B cell (primary cell): Measurements from ENCODE around the gene USP20. TPM values are rescaled to one million over a fixed set of nuclear protein-coding genes. Genes with fewer than 3 reads are reported as not detected.

Experiments
- ATAC-seq: fragments of 200-7000 bp; cut with Tn5 transposase; one replicate; pipeline ENCODE4 v1.10.0; 2021; ENCODE audit warnings: low read depth, mild to moderate bottlenecking, moderate number of reproducible peaks, moderate library complexity
- CTCF ChIA-PET: fragments of 350-600 bp; sonication (Branson Sonifier 250); formaldehyde crosslinking; loops from one replicate; lab custom pipeline; 2021; ENCODE audit warnings: antibody characterized with exemption, inconsistent platforms; lab: Charles Lee
- POLR2A ChIA-PET: fragments of 350-600 bp; sonication (Branson Sonifier 250); formaldehyde crosslinking; loops from one replicate; lab custom pipeline; 2021; ENCODE audit warnings: antibody characterized with exemption; lab: Charles Lee
- DNase-seq: peaks from one replicate; pipeline ENCODE4 v3.0.0; 2013
- H2AFZ ChIP-seq: 2 replicates; pipeline ENCODE4 v1.6.1; 2012; ENCODE audit warnings: mild to moderate bottlenecking, low read depth, low read length; ENCODE audit not compliant: insufficient read depth, poor library complexity, severe bottlenecking
- H3K27ac ChIP-seq, 2 donors: 1 replicate in 1 of 2; 2 replicates in 1 of 2; pipeline ENCODE4 v1.5.1; 2012 to 2013; ENCODE audit warnings: low read length in 2 of 2, mild to moderate bottlenecking in 2 of 2, moderate library complexity in 1 of 2
- H3K27me3 ChIP-seq, 4 experiments: fragments of 200-600 bp in 1 of 4; sonication (generic) in 1 of 4; replicated peaks in 1 of 4; 1 replicate in 2 of 4; 2 replicates in 2 of 4; pipeline versions ENCODE4 v1.6.1 to v1.7.0; 2013 to 2016; ENCODE audit warnings: low read length in 3 of 4, mild to moderate bottlenecking in 2 of 4, mixed read lengths in 1 of 4, moderate library complexity in 1 of 4; ENCODE audit not compliant: insufficient read depth in 4 of 4, control insufficient read depth in 3 of 4; ENCODE audit errors: control extremely low read depth in 1 of 4
- H3K36me3 ChIP-seq, 2 experiments: replicated peaks in 1 of 2; 1 replicate in 1 of 2; 2 replicates in 1 of 2; pipeline versions ENCODE4 v1.6.1 to v1.7.1; 2013; ENCODE audit warnings: low read length in 1 of 2; ENCODE audit not compliant: insufficient read depth in 2 of 2, control insufficient read depth in 1 of 2; ENCODE audit errors: control extremely low read depth in 1 of 2, extremely low read depth in 1 of 2
- H3K4me1 ChIP-seq, 2 donors: fragments of 200-600 bp in 1 of 2; sonication (generic) in 1 of 2; 1 replicate in 1 of 2; 2 replicates in 1 of 2; pipeline versions ENCODE4 v1.5.1 to v1.6.1; 2013 to 2017; ENCODE audit warnings: low read length in 2 of 2; ENCODE audit not compliant: control insufficient read depth in 2 of 2, insufficient read depth in 2 of 2
- H3K4me2 ChIP-seq: replicated peaks from 2 replicates; pipeline ENCODE3; 2012; ENCODE audit warnings: mild to moderate bottlenecking, low read depth, low read length; ENCODE audit not compliant: poor library complexity, severe bottlenecking
- H3K4me3 ChIP-seq, 5 experiments: fragments of 200-600 bp in 1 of 5; sonication (generic) in 1 of 5; 1 replicate in 3 of 5; 2 replicates in 2 of 5; pipeline versions ENCODE4 v1.5.1 to v1.7.0; 2011 to 2016; ENCODE audit warnings: low read length in 4 of 5, mild to moderate bottlenecking in 4 of 5, low read depth in 2 of 5, control low read depth in 1 of 5, moderate library complexity in 1 of 5; ENCODE audit not compliant: insufficient read depth in 1 of 5; ENCODE audit errors: control extremely low read depth in 1 of 5, extremely low read depth in 1 of 5
- H3K79me2 ChIP-seq: fragments of 200-600 bp; sonication (generic); one replicate; pipeline ENCODE4 v1.6.0; 2016; ENCODE audit warnings: low read length; ENCODE audit not compliant: control insufficient read depth, insufficient read depth
- H3K9ac ChIP-seq: fragments of 200-600 bp; sonication (generic); 2 replicates; pipeline ENCODE4 v1.6.1; 2017; ENCODE audit warnings: mild to moderate bottlenecking, low read length, moderate library complexity
- H3K9me3 ChIP-seq, 3 donors: one replicate each; pipeline versions ENCODE4 v1.6.1 to v1.7.1; 2013; ENCODE audit warnings: low read length in 2 of 3; ENCODE audit not compliant: control insufficient read depth in 2 of 3, insufficient read depth in 1 of 3; ENCODE audit errors: control extremely low read depth in 1 of 3
- H4K20me1 ChIP-seq: 2 replicates; pipeline ENCODE4 v1.6.0; 2012; ENCODE audit warnings: mild to moderate bottlenecking, low read length; ENCODE audit not compliant: insufficient read depth, control insufficient read depth, poor library complexity, severe bottlenecking
- H3K27ac Mint-ChIP-seq: one replicate; pipeline ENCODE4 v1.8.0; 2021; ENCODE audit warnings: mixed read lengths
- H3K27me3 Mint-ChIP-seq: one replicate; pipeline ENCODE4 v1.8.0; 2021; ENCODE audit warnings: mixed read lengths
- H3K4me1 Mint-ChIP-seq: one replicate; pipeline ENCODE4 v1.8.0; 2021; ENCODE audit warnings: mixed read lengths
- H3K4me3 Mint-ChIP-seq: one replicate; pipeline ENCODE4 v1.8.0; 2021; ENCODE audit warnings: mixed read lengths
- H3K9me3 Mint-ChIP-seq: one replicate; pipeline ENCODE4 v1.8.0; 2022; ENCODE audit warnings: mixed read lengths; ENCODE audit not compliant: insufficient read depth
- EZH2 ChIP-seq: IDR thresholded peaks from 2 replicates; pipeline ENCODE4 v1.6.1; 2012; ENCODE audit warnings: borderline replicate concordance, low read depth, mild to moderate bottlenecking, moderate library complexity, low read length; ENCODE audit not compliant: insufficient read depth, poor library complexity, severe bottlenecking
- WGBS: methylation state at CpG from one replicate; pipeline ENCODE4 v1.1.5; 2013; ENCODE audit warnings: missing lambda C conversion rate; ENCODE audit not compliant: insufficient coverage; 5-methylcytosine and 5-hydroxymethylcytosine counted together
- intact Hi-C: fragments of 100-400 bp; cut with micrococcal nuclease; formaldehyde crosslinking; loops from one replicate; pipeline ENCODE4 v1.10.0; 2022
- polyA plus RNA-seq: library from polyadenylated mRNA; depleted of rRNA; stranded (reverse); fragments of >200 nt; gene quantifications from 2 replicates; pipeline ENCODE4 v1.2.3, GENCODE V29; 2012
- total RNA-seq, 2 donors: library from RNA; stranded (reverse); fragments of 120-200 nt in 1 of 2; gene quantifications; 1 replicate in 1 of 2; 2 replicates in 1 of 2; pipeline versions ENCODE4 v1.2.3 to v1.2.4, GENCODE V29; 2013 to 2022
- TF ChIP-seq, protein P1 (sequence below): fragments of 200-600 bp; IDR thresholded peaks from one replicate; pipeline ENCODE4 v1.8.0; 2022; ENCODE audit warnings: antibody characterized with exemption, mild to moderate bottlenecking

USP20 gene
- total and polyA plus RNA-seq, 2 donors (not counting 1 experiment from before 2014, with no cell fraction given), result 49.5 to 72.6 TPM

DNA sequence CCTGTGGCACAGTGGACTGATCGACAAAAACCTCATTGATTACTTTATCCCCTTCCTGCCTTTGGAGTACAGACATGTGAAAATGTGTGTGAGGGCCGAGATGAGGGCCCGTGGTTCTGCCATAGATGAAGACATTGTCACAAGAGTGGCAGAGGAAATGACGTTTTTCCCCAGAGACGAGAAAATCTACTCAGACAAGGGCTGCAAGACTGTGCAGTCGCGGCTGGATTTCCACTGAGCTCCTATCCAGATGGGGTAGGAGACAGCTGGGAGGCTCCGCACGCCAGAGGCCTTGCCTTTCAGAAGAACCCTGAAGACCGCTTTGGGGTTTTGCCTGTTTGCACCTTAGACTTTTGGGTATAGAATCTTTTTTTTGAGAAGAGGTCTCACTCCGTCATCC lies 25.9 kb upstream of the USP20 start:
- TF ChIP-seq, protein P1, sequence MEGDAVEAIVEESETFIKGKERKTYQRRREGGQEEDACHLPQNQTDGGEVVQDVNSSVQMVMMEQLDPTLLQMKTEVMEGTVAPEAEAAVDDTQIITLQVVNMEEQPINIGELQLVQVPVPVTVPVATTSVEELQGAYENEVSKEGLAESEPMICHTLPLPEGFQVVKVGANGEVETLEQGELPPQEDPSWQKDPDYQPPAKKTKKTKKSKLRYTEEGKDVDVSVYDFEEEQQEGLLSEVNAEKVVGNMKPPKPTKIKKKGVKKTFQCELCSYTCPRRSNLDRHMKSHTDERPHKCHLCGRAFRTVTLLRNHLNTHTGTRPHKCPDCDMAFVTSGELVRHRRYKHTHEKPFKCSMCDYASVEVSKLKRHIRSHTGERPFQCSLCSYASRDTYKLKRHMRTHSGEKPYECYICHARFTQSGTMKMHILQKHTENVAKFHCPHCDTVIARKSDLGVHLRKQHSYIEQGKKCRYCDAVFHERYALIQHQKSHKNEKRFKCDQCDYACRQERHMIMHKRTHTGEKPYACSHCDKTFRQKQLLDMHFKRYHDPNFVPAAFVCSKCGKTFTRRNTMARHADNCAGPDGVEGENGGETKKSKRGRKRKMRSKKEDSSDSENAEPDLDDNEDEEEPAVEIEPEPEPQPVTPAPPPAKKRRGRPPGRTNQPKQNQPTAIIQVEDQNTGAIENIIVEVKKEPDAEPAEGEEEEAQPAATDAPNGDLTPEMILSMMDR, result no peak
- TF ChIP-seq EZH2, result no peak
- Mint-ChIP-seq H3K4me1 (peaks cover 15% of the 10 kb centered on the region), H3K4me3 (no peak overlapping the region), H3K9me3 (no peaks in the 10 kb centered on the region), H3K27me3 (no peaks in the 10 kb centered on the region), H3K27ac (no peak overlapping the region)
- Histone ChIP-seq H2AFZ (no peak overlapping the region), H3K9me3 (no peaks in the 10 kb centered on the region), H3K4me1 (peaks cover 0 to 1% of the 10 kb centered on the region in 2 donors), H3K9ac (no peak overlapping the region), H3K79me2 (peaks cover 19% of the 10 kb centered on the region), H3K4me2 (no peak overlapping the region), H3K27me3 (no peaks in the 10 kb centered on the region), H4K20me1 (peaks cover 14% of the 10 kb centered on the region), H3K27ac (no peak overlapping the region), H3K36me3 (peaks cover 0 to 42% of the 10 kb centered on the region in 2 experiments), H3K4me3 (no peak overlapping the region)
- ATAC-seq, result no peak
- ChIA-PET CTCF (interaction anchor here (0.5 to 2.0 kb wide), 3 partner anchors 26 to 678 kb away, joined by 3 to 4 read pairs (median 4); no protein-coding TSS in a partner anchor), POLR2A (no interaction called here)
- WGBS, result 65% methylated on average over 10 of the region's 11 CpGs
- intact Hi-C loops, result loop anchor here (10.0 kb wide), 1 partner anchor 695 kb away; the partner anchor contains the start of genes CRAT and PTPA
- no peak for DNase-seq

DNA sequence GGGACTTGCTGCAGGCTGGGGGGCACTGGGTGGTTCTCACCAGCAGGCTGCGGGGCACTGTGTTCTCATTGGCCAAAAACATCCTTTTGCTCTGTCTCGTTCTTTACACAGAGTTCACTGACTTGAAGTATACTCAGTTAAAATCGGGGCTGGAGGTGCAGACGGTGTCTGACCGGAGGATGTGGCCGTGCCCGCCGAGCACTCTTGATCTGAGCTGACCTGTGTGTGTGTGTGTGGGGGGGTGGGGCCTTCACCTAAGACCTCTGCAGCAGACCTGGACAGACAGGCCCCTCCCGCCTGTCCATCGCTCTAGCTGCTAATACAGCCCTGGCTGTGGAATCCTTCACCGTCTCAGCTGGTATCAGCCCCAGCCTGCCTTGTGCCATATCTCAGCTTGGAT lies 25.1 kb upstream of the USP20 start:
- TF ChIP-seq, protein P1, result no peak
- TF ChIP-seq EZH2, result no peak
- CTCF ChIA-PET, result interaction anchor here (1.1 to 2.0 kb wide), 3 partner anchors 26 to 678 kb away, joined by 3 to 4 read pairs (median 3); no protein-coding TSS in a partner anchor

More for the DNA sequence above, 25.1 kb upstream of the USP20 start:
- intact Hi-C loops, result no loop called here
- Histone ChIP-seq H3K4me1 (no peaks in the 10 kb centered on the region), H4K20me1 (peaks cover 14% of the 10 kb centered on the region), H3K4me2 (no peak overlapping the region), H3K36me3 (peaks cover 0 to 48% of the 10 kb centered on the region in 2 experiments), H3K9me3 (no peaks in the 10 kb centered on the region), H3K27me3 (no peaks in the 10 kb centered on the region), H3K27ac (no peak overlapping the region), H3K4me3 (no peak overlapping the region), H3K79me2 (peaks cover 23% of the 10 kb centered on the region), H2AFZ (no peak overlapping the region), H3K9ac (no peak overlapping the region)
- Mint-ChIP-seq H3K4me3 (no peak overlapping the region), H3K9me3 (no peaks in the 10 kb centered on the region), H3K27ac (no peak overlapping the region), H3K27me3 (no peaks in the 10 kb centered on the region), H3K4me1 (peaks cover 14% of the 10 kb centered on the region)
- DNase-seq, result no peak
- 98% methylated on average over 7 of the region's 11 CpGs for WGBS
- POLR2A ChIA-PET, result interaction anchor here (0.5 kb wide), 1 partner anchor 1473 kb away, joined by 10 read pairs; no protein-coding TSS in a partner anchor
- no peak for ATAC-seq
